Stimulated activated CD4-positive, alpha-beta T cell treated with anti-CD3 and anti-CD28 coated beads, Interleukin-2, amount 100 ng/mL, for 4 hours (primary cell): Measurements from ENCODE around the gene IGFBP7.

Source experiments
- DNase-seq: peaks from one replicate; pipeline ENCODE4 v3.0.0-alpha.2; 2020; ENCODE audit warnings: low read depth

IGFBP7 gene

DNA sequence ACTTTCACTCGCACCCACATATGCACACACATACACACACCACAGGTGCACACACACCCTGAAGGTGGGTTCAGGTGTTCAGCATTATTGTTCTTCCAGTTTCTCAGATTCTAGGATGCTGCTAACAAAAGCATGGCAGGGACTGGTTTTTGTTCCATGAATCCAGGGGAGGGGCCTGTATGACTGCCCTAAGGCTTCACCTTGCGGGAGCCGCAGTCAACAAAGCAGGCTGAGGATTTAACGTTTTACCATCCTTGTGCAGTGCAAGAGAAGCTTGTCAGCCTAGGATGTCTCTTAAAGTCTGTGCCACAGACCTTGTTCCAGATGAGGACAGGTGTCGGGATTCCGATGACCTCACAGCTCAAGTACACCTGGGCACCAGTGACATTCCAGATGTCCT, 69.7 kb downstream of the IGFBP7 start:
- no peak for DNase-seq

DNA sequence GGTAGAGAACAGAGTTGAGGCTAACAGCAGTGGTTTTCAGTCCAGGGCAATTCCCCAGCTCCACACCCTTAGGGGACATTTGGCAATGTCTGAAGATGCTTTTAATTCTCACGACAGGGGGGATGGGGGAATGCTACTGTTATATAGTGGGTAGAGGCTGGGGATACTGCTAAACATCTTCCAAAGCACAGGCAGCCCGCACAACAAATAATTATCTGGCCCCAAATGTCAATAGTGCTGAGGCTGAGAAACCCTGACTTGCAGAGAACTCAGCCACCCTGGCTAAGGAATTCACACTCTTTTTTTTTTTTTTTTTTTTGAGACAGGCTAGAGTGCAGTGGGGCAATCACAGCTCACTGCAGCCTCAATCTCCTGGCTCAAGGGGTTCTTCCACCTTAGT, 70.8 kb downstream of the IGFBP7 start:
- DNase-seq = no peak

DNA sequence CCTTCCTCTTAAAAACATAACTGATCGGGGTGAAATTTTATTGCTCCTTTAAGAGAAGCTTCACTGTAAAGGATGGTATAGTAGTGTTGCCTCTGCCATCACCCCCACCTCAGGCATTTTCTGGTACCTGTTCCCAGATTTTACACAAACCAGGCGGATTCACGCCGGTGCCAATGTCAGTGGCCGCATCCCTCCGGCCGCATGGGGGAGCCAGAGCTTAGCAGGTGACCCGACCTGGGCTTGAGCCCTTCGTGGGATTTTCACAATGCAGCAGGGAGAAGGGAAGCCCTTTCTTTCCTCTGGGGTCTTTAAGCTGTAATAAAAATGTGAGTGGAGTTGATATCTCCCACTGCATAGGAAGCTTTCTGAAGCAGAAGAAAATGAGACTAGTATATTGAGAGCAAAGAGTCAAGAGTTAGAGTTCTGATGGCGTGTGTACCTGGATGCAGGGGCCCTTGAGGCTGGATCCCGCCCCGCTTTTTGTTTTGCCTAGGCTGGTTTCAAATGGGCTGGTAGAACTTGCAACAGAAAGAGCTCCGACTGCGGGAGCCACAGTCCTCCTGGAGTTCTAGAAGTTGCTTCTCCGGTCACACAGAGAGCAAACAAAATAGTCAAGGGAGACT, 72.1 kb downstream of the IGFBP7 start:
- DNase-seq = no peak

DNA sequence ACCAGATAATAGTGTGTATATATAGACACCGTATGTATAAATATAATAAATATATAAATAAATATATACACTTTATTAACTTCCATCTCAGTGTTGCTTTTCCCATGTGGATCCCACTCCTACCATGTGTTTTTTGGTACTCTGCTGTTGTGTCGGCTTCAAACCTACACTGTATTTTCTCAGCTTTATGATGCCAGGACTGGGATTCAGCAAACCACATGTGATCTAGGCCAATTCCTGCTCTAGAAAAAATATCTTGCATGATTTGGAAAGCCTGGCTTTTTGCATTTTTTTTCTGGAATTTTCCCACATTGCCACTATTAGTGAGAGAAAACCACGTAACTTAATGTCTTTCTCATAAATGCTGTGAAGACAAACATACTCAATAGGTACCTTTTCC, 75.7 kb downstream of the IGFBP7 start:
- DNase-seq = no peak

DNA sequence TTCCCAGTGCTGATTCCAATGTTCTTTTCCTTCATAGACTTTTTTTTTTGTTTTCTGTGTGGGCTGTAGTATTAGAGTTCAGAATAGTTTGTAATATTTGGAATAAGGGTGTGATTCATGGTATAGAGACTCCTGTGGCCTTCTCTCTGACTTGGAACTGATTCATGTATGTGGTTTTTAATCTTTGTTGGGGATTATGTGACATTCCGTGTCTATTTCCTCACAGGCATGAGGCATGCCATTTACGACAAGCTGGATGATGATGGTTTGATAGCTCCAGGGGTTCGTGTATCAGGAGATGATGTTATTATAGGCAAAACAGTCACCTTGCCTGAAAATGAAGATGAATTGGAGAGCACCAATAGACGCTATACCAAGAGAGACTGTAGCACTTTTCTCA, 87.1 kb downstream of the IGFBP7 start:
- DNase-seq = no peak

DNA sequence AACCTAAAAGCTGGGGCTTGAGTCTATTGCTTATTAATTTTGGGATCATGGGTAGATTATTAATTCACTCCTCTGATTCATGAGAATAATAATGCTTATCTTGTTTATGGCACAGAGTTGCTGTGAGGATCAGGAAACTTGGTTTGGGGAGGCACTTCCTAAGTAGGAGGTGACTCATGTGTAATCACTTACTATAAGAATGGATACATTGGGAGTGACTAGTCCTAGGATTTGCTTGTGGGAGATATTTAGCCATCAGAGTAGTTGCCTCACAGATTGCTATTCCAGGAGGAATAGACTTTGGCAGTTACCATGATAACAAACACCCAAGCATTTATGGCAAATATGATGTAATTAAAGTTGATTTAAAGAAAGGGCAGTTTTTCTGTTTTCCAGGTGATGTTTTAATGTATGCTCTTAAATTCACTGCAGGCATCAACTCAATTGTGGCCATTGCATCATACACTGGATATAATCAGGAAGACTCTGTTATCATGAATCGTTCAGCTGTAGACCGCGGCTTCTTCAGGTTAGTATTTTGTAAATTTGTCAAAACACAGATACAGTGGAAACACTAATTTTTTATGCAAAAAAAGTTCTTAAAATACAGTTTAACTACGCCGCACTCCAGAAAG, 89.6 kb downstream of the IGFBP7 start:
- no peak for DNase-seq

DNA sequence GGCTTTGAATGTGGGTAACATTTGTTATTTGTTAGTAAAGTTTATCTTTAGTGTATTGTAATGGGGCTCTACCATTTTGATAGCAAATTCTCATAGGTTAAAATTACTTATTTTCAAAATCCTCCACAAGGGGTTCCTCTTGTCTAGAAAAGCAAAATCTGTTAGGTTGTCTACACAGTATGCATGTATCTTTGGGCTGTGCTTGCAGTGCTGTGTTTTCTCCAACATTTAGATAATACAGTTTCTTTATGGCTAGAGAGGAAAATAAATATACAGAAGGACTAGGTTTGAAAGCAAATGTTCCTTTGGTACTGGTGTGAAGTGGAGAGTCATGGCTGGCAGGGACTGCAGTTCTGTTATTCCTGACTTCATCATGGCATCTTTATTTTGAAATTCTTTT, 91.2 kb downstream of the IGFBP7 start:
- DNase-seq = no peak

DNA sequence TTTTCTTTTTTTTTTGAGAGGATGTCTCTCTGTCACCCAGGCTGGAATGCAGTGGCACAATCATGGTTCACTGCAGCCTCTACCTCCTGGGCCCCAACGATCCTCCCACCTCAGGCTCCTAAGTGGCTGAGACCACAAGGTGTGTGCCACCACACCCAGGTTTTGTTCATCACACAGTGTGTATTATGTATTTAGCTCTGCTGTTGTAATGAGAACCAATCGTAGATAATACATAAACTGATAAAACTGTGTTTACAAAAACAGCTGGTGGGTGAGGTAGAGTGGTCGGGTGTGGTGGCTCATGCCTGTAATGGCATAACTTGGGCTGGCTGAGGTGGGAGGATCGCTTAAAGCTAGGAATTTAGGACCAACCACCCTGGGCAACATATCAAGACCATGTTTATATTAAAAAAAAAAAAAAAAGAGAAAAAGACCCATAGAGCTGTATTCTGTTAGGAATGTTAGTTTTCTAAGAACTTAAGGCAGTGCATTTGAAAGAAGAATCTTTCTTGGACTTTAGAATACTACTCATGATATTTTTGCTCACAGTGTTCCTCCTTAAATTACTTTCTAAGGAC, 96.6 kb downstream of the IGFBP7 start:
- DNase-seq = no peak

DNA sequence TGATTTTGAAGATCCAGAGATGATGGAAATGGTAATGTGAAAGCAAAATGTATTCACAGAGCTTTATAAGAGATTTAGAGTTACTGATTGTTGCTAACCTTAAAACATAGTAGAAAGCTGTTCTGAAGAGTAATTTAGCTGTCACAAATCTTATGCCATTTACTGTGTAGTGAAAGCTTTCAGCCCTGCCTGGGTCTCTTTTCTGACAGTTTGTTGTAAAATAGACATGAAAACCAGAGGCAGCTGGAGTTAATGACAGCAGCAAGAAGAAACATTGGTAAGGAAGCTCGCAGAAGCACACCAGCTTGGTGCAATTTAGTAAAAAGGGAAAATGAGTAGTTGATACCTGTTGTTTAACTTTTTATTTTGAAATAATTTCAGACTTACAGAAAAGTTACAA, 110.4 kb downstream of the IGFBP7 start:
- no peak for DNase-seq

DNA sequence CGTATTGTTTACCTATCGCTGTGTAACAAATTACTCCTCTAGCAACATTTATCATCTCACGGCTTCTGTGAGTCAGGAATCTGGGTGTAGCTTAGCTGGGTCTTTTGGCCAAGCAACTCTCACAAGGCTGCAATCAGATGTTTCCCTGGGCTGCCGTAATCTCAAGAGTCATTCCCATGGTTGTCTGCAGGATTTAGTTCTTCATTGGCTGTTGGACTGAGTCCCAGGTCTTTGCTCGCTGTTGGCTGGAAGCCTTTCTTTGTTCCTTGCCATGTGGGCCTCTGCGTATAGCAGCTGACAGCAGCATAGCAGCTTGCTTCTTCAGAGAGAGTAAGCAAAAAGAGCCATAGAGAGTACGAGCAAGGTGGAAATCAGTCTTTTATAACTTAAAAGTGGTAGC, 114.7 kb downstream of the IGFBP7 start:
- DNase-seq = no peak

DNA sequence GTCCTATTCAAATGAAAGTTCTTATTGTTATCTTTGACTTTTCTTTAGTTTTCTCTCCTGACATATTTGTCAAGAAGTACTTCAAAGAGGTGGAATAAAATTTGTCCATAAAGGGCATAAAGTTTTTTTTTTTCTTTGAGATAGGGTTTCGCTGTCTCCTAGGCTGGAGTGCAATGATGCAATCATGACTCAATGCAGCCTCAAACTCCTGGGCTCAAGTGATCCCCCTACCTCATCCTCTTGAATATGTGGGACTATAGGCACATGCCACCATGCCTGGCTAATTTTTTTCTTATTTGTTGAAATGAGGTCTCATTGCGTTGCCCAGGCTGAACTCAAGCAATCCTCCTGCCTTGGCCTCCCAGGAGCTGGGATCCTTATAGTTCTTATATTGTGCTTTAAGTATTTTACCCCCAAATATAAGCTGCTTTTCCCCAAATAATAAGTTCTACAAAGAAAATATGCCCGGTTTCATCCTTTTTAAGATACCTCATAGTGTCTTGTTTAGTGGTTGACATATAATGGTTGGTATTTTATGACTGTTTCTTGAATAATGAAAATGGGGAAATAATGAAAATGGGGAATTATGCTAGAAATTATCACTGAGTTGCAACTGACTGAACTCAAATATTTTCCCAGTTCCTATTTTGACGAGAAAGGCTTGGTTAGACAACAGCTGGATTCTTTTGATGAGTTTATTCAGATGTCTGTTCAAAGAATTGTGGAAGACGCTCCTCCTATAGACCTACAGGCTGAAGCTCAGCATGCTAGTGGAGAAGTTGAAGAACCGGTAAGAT, 119.9 kb downstream of the IGFBP7 start:
- no peak for DNase-seq

DNA sequence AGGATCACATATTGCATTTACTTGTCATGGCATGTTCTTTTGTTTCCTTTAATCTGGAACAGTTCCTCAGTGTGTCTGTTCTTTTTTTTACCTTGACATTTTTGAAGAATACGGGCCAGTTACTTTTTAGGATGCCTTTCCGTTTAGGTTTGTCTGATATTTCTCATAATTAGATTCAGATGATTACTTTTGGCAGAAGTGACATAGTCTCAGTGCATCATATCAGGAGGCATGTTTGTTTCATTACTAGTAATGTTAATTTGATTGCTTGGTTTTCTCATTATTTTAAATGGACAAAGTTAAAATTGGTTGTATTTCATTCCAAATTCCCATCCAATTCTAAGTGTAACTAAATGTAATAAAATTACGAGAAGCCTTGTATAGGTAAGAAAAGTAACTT, 123.2 kb downstream of the IGFBP7 start:
- DNase-seq = no peak

DNA sequence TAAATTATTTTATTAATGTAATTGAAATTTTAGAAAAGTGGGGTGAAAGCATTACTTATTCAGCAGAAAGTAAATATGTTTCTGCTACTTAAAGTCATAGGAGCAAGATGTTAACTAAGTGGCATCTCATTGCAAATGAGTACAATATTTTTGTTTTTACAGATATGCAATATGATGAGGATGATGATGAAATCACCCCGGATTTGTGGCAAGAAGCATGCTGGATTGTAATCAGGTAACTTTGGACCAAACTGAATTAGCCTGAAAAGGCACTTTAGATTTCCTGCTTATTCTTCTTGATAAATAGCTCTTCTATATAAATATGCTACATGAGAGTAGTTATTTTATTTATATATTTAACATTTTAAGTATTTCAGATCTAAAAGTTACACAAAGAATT, 124.0 kb downstream of the IGFBP7 start:
- no peak for DNase-seq

DNA sequence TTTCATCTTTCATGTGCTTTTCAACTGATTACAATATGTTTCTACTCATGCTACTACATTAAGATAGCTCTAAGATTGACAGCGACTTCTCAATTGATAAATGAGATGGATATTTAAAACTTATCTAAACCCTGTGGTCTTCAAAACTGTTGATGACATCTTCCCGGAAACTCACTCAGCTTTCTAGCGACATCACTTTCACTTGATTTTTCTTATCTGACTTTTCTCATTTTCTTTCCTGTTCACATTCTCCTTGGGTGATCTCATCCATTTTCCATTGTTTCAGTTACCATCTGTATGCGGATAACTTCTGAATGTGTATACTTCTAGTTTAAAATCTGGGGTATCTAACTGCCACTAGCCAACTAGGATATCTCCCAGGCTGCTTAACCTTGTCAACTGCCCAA, 128.4 kb downstream of the IGFBP7 start:
- DNase-seq = no peak
